ENCODE data around the gene ABCB9. TPM values are rescaled to one million over a fixed set of nuclear protein-coding genes. Genes with fewer than 3 reads are reported as not detected.

ABCB9 gene
- total and polyA plus RNA-seq, 2 experiments from 2014 or later, result 1.2 to 7.0 TPM

GRCh38 chr12:123010110-123010509 lies 43.8 kb upstream of the ABCB9 start (continued):
- TF ChIP-seq, protein P1, sequence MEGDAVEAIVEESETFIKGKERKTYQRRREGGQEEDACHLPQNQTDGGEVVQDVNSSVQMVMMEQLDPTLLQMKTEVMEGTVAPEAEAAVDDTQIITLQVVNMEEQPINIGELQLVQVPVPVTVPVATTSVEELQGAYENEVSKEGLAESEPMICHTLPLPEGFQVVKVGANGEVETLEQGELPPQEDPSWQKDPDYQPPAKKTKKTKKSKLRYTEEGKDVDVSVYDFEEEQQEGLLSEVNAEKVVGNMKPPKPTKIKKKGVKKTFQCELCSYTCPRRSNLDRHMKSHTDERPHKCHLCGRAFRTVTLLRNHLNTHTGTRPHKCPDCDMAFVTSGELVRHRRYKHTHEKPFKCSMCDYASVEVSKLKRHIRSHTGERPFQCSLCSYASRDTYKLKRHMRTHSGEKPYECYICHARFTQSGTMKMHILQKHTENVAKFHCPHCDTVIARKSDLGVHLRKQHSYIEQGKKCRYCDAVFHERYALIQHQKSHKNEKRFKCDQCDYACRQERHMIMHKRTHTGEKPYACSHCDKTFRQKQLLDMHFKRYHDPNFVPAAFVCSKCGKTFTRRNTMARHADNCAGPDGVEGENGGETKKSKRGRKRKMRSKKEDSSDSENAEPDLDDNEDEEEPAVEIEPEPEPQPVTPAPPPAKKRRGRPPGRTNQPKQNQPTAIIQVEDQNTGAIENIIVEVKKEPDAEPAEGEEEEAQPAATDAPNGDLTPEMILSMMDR (conservative IDR thresholded peaks at IDR 0.05; ENCODE audit: low read depth in 2 of 2), result no peak
- TF ChIP-seq STAT1 (IDR thresholded peaks at IDR 0.05; ENCODE audit: unreplicated experiment) (no peak), ZNF114 (CRISPR knock-in tag; IDR thresholded peaks at IDR 0.05) (no peak), EZH2phosphoT487 (IDR thresholded peaks at IDR 0.05; ENCODE audit: unreplicated experiment) (no peak), ZNF462 (CRISPR knock-in tag; IDR thresholded peaks at IDR 0.05) (no peak), NANOG (IDR thresholded peaks at IDR 0.05; ENCODE audit: borderline replicate concordance) (no peak)

DNA sequence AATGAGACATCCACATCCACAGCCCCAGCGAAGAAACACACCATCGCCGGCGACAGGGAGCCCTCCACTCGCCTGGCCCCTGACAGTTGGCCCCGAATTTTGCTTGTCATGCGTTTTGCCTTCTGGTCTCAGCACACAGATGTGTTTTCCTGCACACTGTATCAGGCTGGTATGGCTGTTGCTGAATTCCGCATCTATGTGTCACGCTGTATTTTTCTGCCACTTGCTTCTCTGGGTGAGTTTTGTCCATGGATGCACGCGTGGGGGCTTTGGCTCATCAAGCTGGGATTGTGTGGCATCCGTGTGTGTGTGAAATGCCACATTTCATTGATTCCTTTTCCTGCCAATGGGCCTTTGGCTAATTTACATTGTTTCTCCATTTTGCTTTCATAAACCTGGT lies 40.7 kb upstream of the ABCB9 start:
- Histone ChIP-seq H3K9me2 (ENCODE audit: insufficient read depth) (no peaks in the 10 kb centered on the region), H3K4me2 (no peak overlapping the region), H3K4me3 (no peak overlapping the region), H4K20me1 (replicated peaks; ENCODE audit: insufficient read depth) (no peaks in the 10 kb centered on the region), H3F3A (replicated peaks; ENCODE audit: low read depth) (no peaks in the 10 kb centered on the region), H3K27ac (ENCODE audit: low read depth) (no peak overlapping the region), H3K36me3 (ENCODE audit: insufficient read depth) (no peaks in the 10 kb centered on the region), H3K4me1 (ENCODE audit: insufficient read depth) (no peaks in the 10 kb centered on the region), H2AFZ (no peak overlapping the region), H3K27me3 (ENCODE audit: insufficient read depth) (no peaks in the 10 kb centered on the region), H3K79me2 (replicated peaks; ENCODE audit: insufficient read depth) (no peaks in the 10 kb centered on the region)
- Mint-ChIP-seq H3K36me3 (ENCODE audit: low read depth) (no peaks in the 10 kb centered on the region), H3K9me3 (no peaks in the 10 kb centered on the region; the same call in 2 of the 3 replicates), H3K27me3 (ENCODE audit: insufficient read depth, low read depth, poor library complexity) (peaks cover 4% of the 10 kb centered on the region), H3K4me1 (no peaks in the 10 kb centered on the region; the same call in 2 of the 3 replicates), H3K4me3 (no peak overlapping the region), H3K27ac (no peak overlapping the region)
- DNase-seq (ENCODE audit: low spot score) (no peak), ATAC-seq (no peak)
- TF ChIP-seq NANOG (IDR thresholded peaks at IDR 0.05; ENCODE audit: borderline replicate concordance) (no peak), EZH2 (IDR thresholded peaks at IDR 0.05; ENCODE audit: low read depth, unreplicated experiment) (no peak), ZNF331 (CRISPR knock-in tag; IDR thresholded peaks at IDR 0.05; ENCODE audit: low read depth) (no peak), ZNF462 (CRISPR knock-in tag; IDR thresholded peaks at IDR 0.05) (no peak), ZNF114 (CRISPR knock-in tag; IDR thresholded peaks at IDR 0.05) (no peak)
